ENCODE results near the gene SLC4A11. TPM values are rescaled to one million over a fixed set of nuclear protein-coding genes. Genes with fewer than 3 reads are reported as not detected.

SLC4A11 gene
- total RNA-seq, 2 donors from 2014 or later: 3.8 to 12.4 TPM

- Mint-ChIP-seq H3K27ac (no peak overlapping the region), H3K4me1 (peaks cover 8% of the 10 kb centered on the region), H3K27me3 (ENCODE audit: insufficient read depth) (no peaks in the 10 kb centered on the region), H3K9me3 (no peaks in the 10 kb centered on the region), H3K4me3 (no peak overlapping the region), H3K36me3 (ENCODE audit: low read depth) (peaks cover 15% of the 10 kb centered on the region)
- H3K4me1 ChIP-seq (ENCODE audit: control insufficient read depth, insufficient read depth, low read length): peaks cover 3% of the 10 kb centered on the region
- H3K27me3 ChIP-seq (ENCODE audit: control insufficient read depth, insufficient read depth, low read length, poor library complexity, severe bottlenecking): no peaks in the 10 kb centered on the region
- H3K9me3 ChIP-seq (ENCODE audit: control insufficient read depth, low read length): no peaks in the 10 kb centered on the region
- H3K36me3 ChIP-seq (ENCODE audit: control insufficient read depth, insufficient read depth, low read length): peaks cover 14% of the 10 kb centered on the region
- WGBS, 2 experiments (ENCODE audit: insufficient coverage in 1 of 2, insufficient read length in 1 of 2): 93 to 94% methylated on average over 25 to 37 of the region's 42 CpGs
- DNase-seq: no peak
- no peak for TF ChIP-seq CTCF (conservative IDR thresholded peaks at IDR 0.05)
- no peak overlapping the region for H3K4me3 ChIP-seq (ENCODE audit: low read length)
- no peak overlapping the region for H3K27ac ChIP-seq (ENCODE audit: low read depth, low read length)
- no peak overlapping the region for H3K9ac ChIP-seq (ENCODE audit: extremely low read depth, low read length, poor library complexity, severe bottlenecking)
Measured at GRCh38 chr20:3227936-3228749, 10.8 kb downstream of the SLC4A11 start.

GRCh38 chr20:3227506-3227905, 11.5 kb downstream of the SLC4A11 start:
- H3K4me3 Mint-ChIP-seq: no peak overlapping the region
- no peaks in the 10 kb centered on the region for H3K27me3 Mint-ChIP-seq (ENCODE audit: insufficient read depth)
- Histone ChIP-seq H3K36me3 (ENCODE audit: control insufficient read depth, insufficient read depth, low read length) (peaks cover 20% of the 10 kb centered on the region), H3K9me3 (ENCODE audit: control insufficient read depth, low read length) (no peaks in the 10 kb centered on the region), H3K4me3 (ENCODE audit: low read length) (no peak overlapping the region), H3K9ac (ENCODE audit: extremely low read depth, low read length, poor library complexity, severe bottlenecking) (no peak overlapping the region), H3K4me1 (ENCODE audit: control insufficient read depth, insufficient read depth, low read length) (peaks cover 8% of the 10 kb centered on the region), H3K27ac (ENCODE audit: low read depth, low read length) (no peak overlapping the region), H3K27me3 (ENCODE audit: control insufficient read depth, insufficient read depth, low read length, poor library complexity, severe bottlenecking) (no peaks in the 10 kb centered on the region)
- no peaks in the 10 kb centered on the region for H3K9me3 Mint-ChIP-seq
- peaks cover 16% of the 10 kb centered on the region for H3K36me3 Mint-ChIP-seq (ENCODE audit: low read depth)
- no peak overlapping the region for H3K27ac Mint-ChIP-seq
- no peak for TF ChIP-seq CTCF (conservative IDR thresholded peaks at IDR 0.05)
- no peak for DNase-seq
- WGBS, 2 experiments (ENCODE audit: insufficient coverage in 1 of 2, insufficient read length in 1 of 2): 84 to 100% methylated on average over 2 to 6 of the region's 7 CpGs
- H3K4me1 Mint-ChIP-seq: peaks cover 14% of the 10 kb centered on the region

GRCh38 chr20:3226864-3227263, 12.1 kb downstream of the SLC4A11 start:
- no peak overlapping the region for H3K27ac Mint-ChIP-seq
- no peak overlapping the region for H3K4me3 ChIP-seq (ENCODE audit: low read length)
- H3K27me3 ChIP-seq (ENCODE audit: control insufficient read depth, insufficient read depth, low read length, poor library complexity, severe bottlenecking): no peaks in the 10 kb centered on the region
- peaks cover 16% of the 10 kb centered on the region for H3K4me1 Mint-ChIP-seq
- no peak overlapping the region for H3K4me3 Mint-ChIP-seq
- WGBS, 2 experiments (ENCODE audit: insufficient coverage in 1 of 2, insufficient read length in 1 of 2): 93 to 97% methylated on average over 7 to 14 of the region's 14 CpGs
- TF ChIP-seq CTCF (conservative IDR thresholded peaks at IDR 0.05): no peak
- peaks cover 25% of the 10 kb centered on the region for H3K36me3 ChIP-seq (ENCODE audit: control insufficient read depth, insufficient read depth, low read length)
- peaks cover 16% of the 10 kb centered on the region for H3K36me3 Mint-ChIP-seq (ENCODE audit: low read depth)
- no peaks in the 10 kb centered on the region for H3K9me3 Mint-ChIP-seq
- no peak for DNase-seq
- H3K27ac ChIP-seq (ENCODE audit: low read depth, low read length): no peak overlapping the region
- peaks cover 10% of the 10 kb centered on the region for H3K4me1 ChIP-seq (ENCODE audit: control insufficient read depth, insufficient read depth, low read length)
- no peaks in the 10 kb centered on the region for H3K9me3 ChIP-seq (ENCODE audit: control insufficient read depth, low read length)
- no peak overlapping the region for H3K9ac ChIP-seq (ENCODE audit: extremely low read depth, low read length, poor library complexity, severe bottlenecking)
- no peaks in the 10 kb centered on the region for H3K27me3 Mint-ChIP-seq (ENCODE audit: insufficient read depth)

All from endodermal cell (in vitro differentiated cells).